ENCODE results near the gene IQGAP3. TPM values are rescaled to one million over a fixed set of nuclear protein-coding genes. Genes with fewer than 3 reads are reported as not detected.

IQGAP3 gene
- total RNA-seq, 1 donor from 2014 or later = 0.16 TPM

- intact Hi-C loops (cut with DNase I) = no loop called here
- DNase-seq (ENCODE audit: low spot score) = peak; percentile 90
Measured at GRCh38 chr1:156502894-156503697, 69.3 kb downstream of the IQGAP3 start.

GRCh38 chr1:156502391-156502893 lies 69.9 kb downstream of the IQGAP3 start:
- intact Hi-C loops (cut with DNase I) = no loop called here
- no peak for DNase-seq (ENCODE audit: low spot score)

- intact Hi-C loops (cut with DNase I) = loop anchor here (1.0 to 2.0 kb wide), 2 partner anchors 45 to 164 kb away; no protein-coding TSS in a partner anchor
- peak; percentile 98 for DNase-seq (ENCODE audit: low spot score)
Measured at GRCh38 chr1:156500793-156501506, 71.4 kb downstream of the IQGAP3 start.

- intact Hi-C loops (cut with DNase I) = loop anchor here (2.0 kb wide), 1 partner anchor 164 kb away; no protein-coding TSS in a partner anchor
Measured at GRCh38 chr1:156500543-156500792, 71.9 kb downstream of the IQGAP3 start, which contains the start of gene MEF2D. TSS of gene MEF2D (minus strand) at chr1:156500775. CDS start at chr1:156483292, 17,483 bp downstream.

GRCh38 chr1:156499842-156500542 lies 72.4 kb downstream of the IQGAP3 start:
- DNase-seq (ENCODE audit: low spot score) = peak; percentile 82
- intact Hi-C loops (cut with DNase I) = loop anchor here (2.0 kb wide), 1 partner anchor 165 kb away; no protein-coding TSS in a partner anchor

More at GRCh38 chr1:156500543-156500792, 71.9 kb downstream of the IQGAP3 start, which contains the start of gene MEF2D:
- no peak for DNase-seq (ENCODE audit: low spot score)

- DNase-seq (ENCODE audit: low spot score) = no peak
- intact Hi-C loops (cut with DNase I) = no loop called here
Measured at GRCh38 chr1:156499194-156499841, 73.0 kb downstream of the IQGAP3 start.

GRCh38 chr1:156498432-156499193 lies 73.8 kb downstream of the IQGAP3 start:
- peak; percentile 89 for DNase-seq (ENCODE audit: low spot score)
- intact Hi-C loops (cut with DNase I) = no loop called here

- peak; percentile 74 for DNase-seq (ENCODE audit: low spot score)
- intact Hi-C loops (cut with DNase I) = no loop called here
Measured at GRCh38 chr1:156497743-156498431, 74.5 kb downstream of the IQGAP3 start.

GRCh38 chr1:156497078-156497742 lies 75.2 kb downstream of the IQGAP3 start:
- DNase-seq (ENCODE audit: low spot score) = peak; percentile 73
- intact Hi-C loops (cut with DNase I) = no loop called here

GRCh38 chr1:156496211-156496761 lies 76.1 kb downstream of the IQGAP3 start:
- intact Hi-C loops (cut with DNase I) = no loop called here
- peak; percentile 68 for DNase-seq (ENCODE audit: low spot score)

- peak; percentile 84 for DNase-seq (ENCODE audit: low spot score)
- intact Hi-C loops (cut with DNase I) = no loop called here
Measured at GRCh38 chr1:156495401-156496140, 76.8 kb downstream of the IQGAP3 start.

- intact Hi-C loops (cut with DNase I) = no loop called here
- DNase-seq (ENCODE audit: low spot score) = no peak
Measured at GRCh38 chr1:156494309-156494895, 78.0 kb downstream of the IQGAP3 start.

- DNase-seq (ENCODE audit: low spot score) = no peak
- intact Hi-C loops (cut with DNase I) = no loop called here
Measured at GRCh38 chr1:156493742-156494141, 78.6 kb downstream of the IQGAP3 start.

- intact Hi-C loops (cut with DNase I) = no loop called here
- no peak for DNase-seq (ENCODE audit: low spot score)
Measured at GRCh38 chr1:156493154-156493631, 79.2 kb downstream of the IQGAP3 start.

- intact Hi-C loops (cut with DNase I) = no loop called here
- DNase-seq (ENCODE audit: low spot score) = no peak
Measured at GRCh38 chr1:156492591-156493080, 79.7 kb downstream of the IQGAP3 start.

- no peak for DNase-seq (ENCODE audit: low spot score)
- intact Hi-C loops (cut with DNase I) = no loop called here
Measured at GRCh38 chr1:156492013-156492590, 80.3 kb downstream of the IQGAP3 start.

All from cardiac septum (tissue), 1 donor.